SU-DHL-6 (cell line): ENCODE measurements around the gene TP53BP1.

Source experiments
- H2AFZ ChIP-seq: fragments of 200-600 bp; sonication (generic); 2 replicates; pipeline ENCODE4 v1.6.1; 2014; ENCODE audit warnings: low read depth, mild to moderate bottlenecking, moderate library complexity, mixed read lengths, antibody characterized with exemption, low read length; ENCODE audit not compliant: severe bottlenecking
- H3F3A ChIP-seq: fragments of 200-600 bp; shearing (Covaris generic); 2 replicates; pipeline ENCODE4 v1.6.0; 2016; ENCODE audit warnings: antibody characterized with exemption, mild to moderate bottlenecking; ENCODE audit not compliant: insufficient read depth
- H3K27ac ChIP-seq: fragments of 200-600 bp; sonication (generic); 2 replicates; pipeline ENCODE4 v1.5.1; 2016; ENCODE audit warnings: low read depth, mild to moderate bottlenecking, low read length, moderate library complexity, mixed read lengths
- H3K27me3 ChIP-seq: fragments of 200-600 bp; sonication (generic), shearing (Covaris generic); 2 replicates; pipeline ENCODE4 v1.6.0; 2014; ENCODE audit warnings: mild to moderate bottlenecking, low read length
- H3K36me3 ChIP-seq: fragments of 200-600 bp; sonication (generic); 2 replicates; pipeline ENCODE4 v1.6.1; 2014; ENCODE audit warnings: mild to moderate bottlenecking, low read length, mixed read lengths
- H3K4me2 ChIP-seq: fragments of 300-600, 200-600 bp; shearing (Covaris generic), sonication (generic); 2 replicates; pipeline ENCODE4 v1.6.0; 2014; ENCODE audit warnings: low read length, low read depth, mild to moderate bottlenecking; ENCODE audit not compliant: poor library complexity, severe bottlenecking
- H3K4me3 ChIP-seq: fragments of 200-600 bp; sonication (generic); 2 replicates; pipeline ENCODE4 v1.5.1; 2014; ENCODE audit warnings: antibody characterized with exemption, low read length, mild to moderate bottlenecking, mixed read lengths; ENCODE audit not compliant: insufficient read depth, poor library complexity, severe bottlenecking
- H3K79me2 ChIP-seq: fragments of 200-600 bp; sonication (generic); 2 replicates; pipeline ENCODE4 v1.6.1; 2014; ENCODE audit warnings: mild to moderate bottlenecking, low read length, moderate library complexity; ENCODE audit not compliant: insufficient read depth
- H3K9ac ChIP-seq: fragments of 200-600 bp; sonication (generic); 2 replicates; pipeline ENCODE4 v1.7.0; 2014; ENCODE audit warnings: mild to moderate bottlenecking, low read length
- H3K9me2 ChIP-seq: fragments of 200-600 bp; sonication (generic); replicated peaks from 2 replicates; pipeline ENCODE4 v1.6.1; 2014; ENCODE audit warnings: low read length; ENCODE audit not compliant: insufficient read depth
- H3K9me3 ChIP-seq: fragments of 200-600 bp; sonication (generic); 2 replicates; pipeline ENCODE4 v1.6.1; 2014; ENCODE audit warnings: low read length, mixed read lengths; ENCODE audit not compliant: insufficient read depth
- H4K20me1 ChIP-seq: fragments of 200-600 bp; sonication (generic); 2 replicates; pipeline ENCODE4 v1.6.1; 2014; ENCODE audit warnings: low read depth, mild to moderate bottlenecking, antibody characterized with exemption, low read length, moderate library complexity, mixed read lengths
- CTCF ChIP-seq: fragments of 200-600 bp; sonication (generic); IDR thresholded peaks from one replicate; pipeline ENCODE4 v1.5.1; 2017; ENCODE audit warnings: antibody characterized with exemption, mild to moderate bottlenecking, low read length, moderate library complexity; ENCODE audit not compliant: insufficient read depth, poor library complexity, severe bottlenecking
- EZH2phosphoT487 ChIP-seq: fragments of 200-600 bp; sonication (generic), shearing (Covaris generic); conservative IDR thresholded peaks from 2 replicates; pipeline ENCODE4 v1.6.1; 2018; ENCODE audit warnings: mild to moderate bottlenecking, antibody characterized with exemption, low read length, moderate library complexity, mixed read lengths

Gene TP53BP1

GRCh38 chr15:43471975-43472374 lies 21.0 kb downstream of the TP53BP1 start:
- H3K4me3 ChIP-seq: no peak overlapping the region
- TF ChIP-seq EZH2phosphoT487: no peak
- TF ChIP-seq CTCF: no peak
- no peaks in the 10 kb centered on the region for H3K9me2 ChIP-seq
- no peaks in the 10 kb centered on the region for H3K9me3 ChIP-seq
- H3K9ac ChIP-seq: no peak overlapping the region
- no peak overlapping the region for H3K4me2 ChIP-seq
- no peaks in the 10 kb centered on the region for H3K79me2 ChIP-seq
- no peaks in the 10 kb centered on the region for H3F3A ChIP-seq
- no peak overlapping the region for H3K27ac ChIP-seq
- no peaks in the 10 kb centered on the region for H4K20me1 ChIP-seq
- no peak overlapping the region for H2AFZ ChIP-seq
- no peaks in the 10 kb centered on the region for H3K27me3 ChIP-seq
- peaks cover 32% of the 10 kb centered on the region for H3K36me3 ChIP-seq

- no peaks in the 10 kb centered on the region for H3K27me3 ChIP-seq
- H3F3A ChIP-seq: no peaks in the 10 kb centered on the region
- no peaks in the 10 kb centered on the region for H3K9me2 ChIP-seq
- H3K4me2 ChIP-seq: no peak overlapping the region
- no peak overlapping the region for H3K9ac ChIP-seq
- H3K36me3 ChIP-seq: peaks cover 21% of the 10 kb centered on the region; the same call in 1 of the 2 replicates
- no peaks in the 10 kb centered on the region for H4K20me1 ChIP-seq
- no peaks in the 10 kb centered on the region for H3K9me3 ChIP-seq
- no peaks in the 10 kb centered on the region for H3K79me2 ChIP-seq
- TF ChIP-seq CTCF: no peak
- no peak overlapping the region for H3K27ac ChIP-seq
- H2AFZ ChIP-seq: no peak overlapping the region
- no peak overlapping the region for H3K4me3 ChIP-seq
Observed at GRCh38 chr15:43469867-43470266, 23.1 kb downstream of the TP53BP1 start.

DNA sequence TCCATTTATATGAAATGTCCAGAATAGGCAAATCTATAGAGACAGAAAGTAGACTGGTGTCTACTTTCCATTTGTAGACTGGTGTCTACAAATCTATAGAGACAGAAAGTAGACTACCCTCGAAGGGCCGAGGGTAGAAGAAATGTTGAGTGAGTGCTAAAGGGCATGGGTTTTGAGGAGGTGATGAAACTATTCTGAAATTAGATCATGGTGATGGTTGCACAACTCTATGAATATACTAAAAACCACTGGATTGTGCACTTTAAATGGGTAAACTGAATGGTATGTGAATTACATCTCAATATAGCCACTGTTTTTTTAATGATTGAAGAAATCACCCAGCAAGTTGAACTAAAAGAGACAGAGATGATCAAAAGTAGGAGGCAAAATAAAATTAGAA lies 27.9 kb downstream of the TP53BP1 start:
- TF ChIP-seq EZH2phosphoT487 (no peak), CTCF (no peak)
- Histone ChIP-seq H2AFZ (no peak overlapping the region), H3K27me3 (no peaks in the 10 kb centered on the region), H3K9ac (no peak overlapping the region), H4K20me1 (no peaks in the 10 kb centered on the region), H3K4me2 (no peak overlapping the region), H3F3A (no peaks in the 10 kb centered on the region), H3K27ac (no peak overlapping the region), H3K4me3 (no peak overlapping the region), H3K79me2 (no peaks in the 10 kb centered on the region), H3K9me3 (no peaks in the 10 kb centered on the region), H3K36me3 (peaks cover 11% of the 10 kb centered on the region; the same call in 1 of the 2 replicates), H3K9me2 (no peaks in the 10 kb centered on the region)
